CD4-positive, alpha-beta T cell (primary cell): Measurements from ENCODE around the gene ZNF212. TPM values are rescaled to one million over a fixed set of nuclear protein-coding genes. Genes with fewer than 3 reads are reported as not detected.

ENCODE experiments used
- ATAC-seq: fragments of 200-7000 bp; cut with Tn5 transposase; one replicate; pipeline ENCODE4 v1.10.0; 2022; ENCODE audit warnings: mild to moderate bottlenecking; ENCODE audit not compliant: poor library complexity
- CTCF ChIA-PET: fragments of 350-600 bp; sonication (Branson Sonifier 250); formaldehyde crosslinking; loops from one replicate; lab custom pipeline; 2021; ENCODE audit warnings: antibody characterized with exemption, inconsistent platforms; lab: Charles Lee
- POLR2A ChIA-PET: fragments of 350-600 bp; sonication (Branson Sonifier 250); formaldehyde crosslinking; loops from one replicate; lab custom pipeline; 2021; ENCODE audit warnings: antibody characterized with exemption, inconsistent platforms; lab: Charles Lee
- DNase-seq, 14 experiments: peaks; one replicate each; pipeline ENCODE4 v3.0.0-alpha.2; 2013 to 2020; ENCODE audit warnings: mixed read lengths in 2 of 14
- H3K27ac ChIP-seq, 2 donors: one replicate each; pipeline versions ENCODE4 v1.5.1 to v1.7.0; 2013; ENCODE audit warnings: low read length in 2 of 2, low read depth in 1 of 2, mild to moderate bottlenecking in 1 of 2
- H3K27me3 ChIP-seq, 2 experiments: 1 replicate in 1 of 2; 2 replicates in 1 of 2; pipeline versions ENCODE4 v1.6.1 to v1.7.0; 2013; ENCODE audit warnings: low read length in 2 of 2, control low read depth in 1 of 2, mild to moderate bottlenecking in 1 of 2, moderate library complexity in 1 of 2; ENCODE audit not compliant: insufficient read depth in 2 of 2, control insufficient read depth in 1 of 2
- H3K36me3 ChIP-seq: one replicate; pipeline ENCODE4 v1.6.1; 2013; ENCODE audit warnings: low read length, control low read depth; ENCODE audit not compliant: insufficient read depth
- H3K4me1 ChIP-seq: one replicate; pipeline ENCODE4 v1.6.1; 2013; ENCODE audit warnings: low read length, control low read depth; ENCODE audit not compliant: insufficient read depth
- H3K4me3 ChIP-seq: one replicate; pipeline ENCODE4 v1.5.1; 2013; ENCODE audit warnings: mild to moderate bottlenecking, low read length, moderate library complexity
- H3K9me3 ChIP-seq, 2 experiments: 1 replicate in 1 of 2; 2 replicates in 1 of 2; pipeline versions ENCODE4 v1.6.1 to v1.7.0; 2013; ENCODE audit warnings: low read length in 2 of 2, mild to moderate bottlenecking in 2 of 2, control low read depth in 1 of 2, moderate library complexity in 1 of 2; ENCODE audit not compliant: control insufficient read depth in 1 of 2, insufficient read depth in 1 of 2
- H3K27ac Mint-ChIP-seq: one replicate; pipeline ENCODE4 v1.8.0; 2020; ENCODE audit warnings: mixed read lengths
- H3K27me3 Mint-ChIP-seq: one replicate; pipeline ENCODE4 v1.8.0; 2021; ENCODE audit warnings: mixed read lengths
- H3K36me3 Mint-ChIP-seq: one replicate; pipeline ENCODE4 v1.8.0; 2021; ENCODE audit warnings: low read depth, mixed read lengths
- H3K4me1 Mint-ChIP-seq: one replicate; pipeline ENCODE4 v1.8.0; 2021; ENCODE audit warnings: low read depth, mixed read lengths
- H3K4me3 Mint-ChIP-seq: one replicate; pipeline ENCODE4 v1.8.0; 2020; ENCODE audit warnings: mild to moderate bottlenecking, mixed read lengths
- H3K9me3 Mint-ChIP-seq: one replicate; pipeline ENCODE4 v1.8.0; 2020; ENCODE audit warnings: mixed read lengths
- intact Hi-C, 2 experiments: fragments of 100-400 bp; cut with DNase I in 1 of 2; cut with micrococcal nuclease in 1 of 2; formaldehyde crosslinking; loops; one replicate each; pipeline versions ENCODE4 v1.15.1 to v1.9.0; 2023 to 2025; cut with DNase I, micrococcal nuclease
- total RNA-seq, 174 experiments: library from RNA in 2 of 174; stranded (reverse) in 2 of 174; gene quantifications; one replicate each; pipeline ENCODE4 v1.2.3 and lab custom pipeline; 2021 to 2026
- TF ChIP-seq, protein P1 (sequence below): fragments of 200-600 bp; IDR thresholded peaks from one replicate; pipeline ENCODE4 v1.8.0; 2022; ENCODE audit warnings: antibody characterized with exemption, mild to moderate bottlenecking

Gene ZNF212
- total RNA-seq, 2 experiments from 2014 or later, result 12.1 to 13.2 TPM

DNA sequence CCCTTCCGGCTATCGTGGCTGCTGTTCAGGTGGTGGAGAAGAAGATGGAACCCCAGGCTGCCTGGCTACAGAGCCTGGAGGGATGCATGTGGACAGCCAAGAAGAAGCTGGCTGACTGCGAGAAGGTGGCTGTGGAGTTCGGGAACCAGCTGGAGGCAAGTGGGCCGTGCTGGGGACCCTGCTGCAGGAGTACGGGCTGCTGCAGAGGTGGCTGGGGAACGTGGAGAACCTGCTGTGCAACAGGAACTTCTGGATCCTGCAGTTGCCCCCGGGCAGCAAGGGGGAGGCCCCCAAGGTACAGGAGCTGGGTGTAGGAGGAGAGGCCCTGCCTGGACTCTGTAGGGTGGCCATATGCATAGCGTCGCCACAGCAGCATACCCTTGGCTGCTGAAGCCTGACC lies 48.2 kb downstream of the ZNF212 start:
- intact Hi-C loops, result loop anchor here in 1 of 2 experiments (2.0 to 10.0 kb wide), 4 partner anchors 47 to 403 kb away; partner anchors contain the start of genes EZH2 and ZNF746

DNA sequence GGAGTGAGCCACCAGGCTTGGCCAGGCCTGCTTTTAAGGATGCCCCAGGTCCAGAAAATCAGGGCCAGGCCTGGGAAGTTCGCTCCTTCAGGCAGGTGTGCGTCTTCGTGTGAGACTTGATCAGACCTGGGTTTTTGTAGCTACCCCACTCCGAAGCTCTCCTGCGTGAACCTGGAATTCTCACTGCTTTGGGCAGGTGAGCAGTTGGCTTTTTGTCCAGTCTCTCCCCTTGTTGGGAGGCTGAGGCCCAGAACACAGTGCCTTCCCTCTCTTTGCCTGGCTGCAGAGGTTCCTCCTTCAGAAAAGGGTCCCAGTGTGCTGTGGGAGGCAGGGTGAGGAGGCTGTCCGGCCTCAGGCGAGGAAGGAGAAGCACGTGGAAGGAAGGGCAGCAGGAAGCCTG lies 49.8 kb downstream of the ZNF212 start:
- no peaks in the 10 kb centered on the region for H3K9me3 ChIP-seq
- H3K36me3 ChIP-seq, result peaks cover 19% of the 10 kb centered on the region
- Mint-ChIP-seq H3K27me3 (no peaks in the 10 kb centered on the region), H3K9me3 (no peaks in the 10 kb centered on the region), H3K4me1 (peaks cover 37% of the 10 kb centered on the region), H3K27ac (no peak overlapping the region), H3K4me3 (no peak overlapping the region), H3K36me3 (peaks cover 50% of the 10 kb centered on the region)
- POLR2A ChIA-PET, result no interaction called here
- no peaks in the 10 kb centered on the region for H3K27me3 ChIP-seq
- no peak overlapping the region for H3K27ac ChIP-seq
- DNase-seq, result no peak
- TF ChIP-seq, protein P1, sequence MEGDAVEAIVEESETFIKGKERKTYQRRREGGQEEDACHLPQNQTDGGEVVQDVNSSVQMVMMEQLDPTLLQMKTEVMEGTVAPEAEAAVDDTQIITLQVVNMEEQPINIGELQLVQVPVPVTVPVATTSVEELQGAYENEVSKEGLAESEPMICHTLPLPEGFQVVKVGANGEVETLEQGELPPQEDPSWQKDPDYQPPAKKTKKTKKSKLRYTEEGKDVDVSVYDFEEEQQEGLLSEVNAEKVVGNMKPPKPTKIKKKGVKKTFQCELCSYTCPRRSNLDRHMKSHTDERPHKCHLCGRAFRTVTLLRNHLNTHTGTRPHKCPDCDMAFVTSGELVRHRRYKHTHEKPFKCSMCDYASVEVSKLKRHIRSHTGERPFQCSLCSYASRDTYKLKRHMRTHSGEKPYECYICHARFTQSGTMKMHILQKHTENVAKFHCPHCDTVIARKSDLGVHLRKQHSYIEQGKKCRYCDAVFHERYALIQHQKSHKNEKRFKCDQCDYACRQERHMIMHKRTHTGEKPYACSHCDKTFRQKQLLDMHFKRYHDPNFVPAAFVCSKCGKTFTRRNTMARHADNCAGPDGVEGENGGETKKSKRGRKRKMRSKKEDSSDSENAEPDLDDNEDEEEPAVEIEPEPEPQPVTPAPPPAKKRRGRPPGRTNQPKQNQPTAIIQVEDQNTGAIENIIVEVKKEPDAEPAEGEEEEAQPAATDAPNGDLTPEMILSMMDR, result no peak
- no peak overlapping the region for H3K4me3 ChIP-seq
- no peak for ATAC-seq
- intact Hi-C loops, result loop anchor here in 1 of 2 experiments (5.0 to 10.0 kb wide), 3 partner anchors 133 to 404 kb away; partner anchors contain the start of genes EZH2 and ZNF746
- CTCF ChIA-PET, result interaction anchor here (0.7 kb wide), 1 partner anchor 138 kb away, joined by 3 read pairs; no protein-coding TSS in a partner anchor
- peaks cover 38% of the 10 kb centered on the region for H3K4me1 ChIP-seq

More for the DNA sequence above, 48.2 kb downstream of the ZNF212 start:
- H3K27ac ChIP-seq, result no peak overlapping the region
- Mint-ChIP-seq H3K36me3 (peaks cover 42% of the 10 kb centered on the region), H3K4me3 (no peak overlapping the region), H3K27me3 (no peaks in the 10 kb centered on the region), H3K4me1 (peaks cover 44% of the 10 kb centered on the region), H3K27ac (peak overlapping the region; percentile 90), H3K9me3 (no peaks in the 10 kb centered on the region)
- ATAC-seq (no peak), DNase-seq (no peak)
- H3K36me3 ChIP-seq, result peaks cover 18% of the 10 kb centered on the region
- ChIA-PET POLR2A (no interaction called here), CTCF (no interaction called here)
- H3K9me3 ChIP-seq, result no peaks in the 10 kb centered on the region
- TF ChIP-seq, protein P1, result no peak
- no peaks in the 10 kb centered on the region for H3K27me3 ChIP-seq
- H3K4me1 ChIP-seq, result peaks cover 47% of the 10 kb centered on the region
- H3K4me3 ChIP-seq, result no peak overlapping the region

DNA sequence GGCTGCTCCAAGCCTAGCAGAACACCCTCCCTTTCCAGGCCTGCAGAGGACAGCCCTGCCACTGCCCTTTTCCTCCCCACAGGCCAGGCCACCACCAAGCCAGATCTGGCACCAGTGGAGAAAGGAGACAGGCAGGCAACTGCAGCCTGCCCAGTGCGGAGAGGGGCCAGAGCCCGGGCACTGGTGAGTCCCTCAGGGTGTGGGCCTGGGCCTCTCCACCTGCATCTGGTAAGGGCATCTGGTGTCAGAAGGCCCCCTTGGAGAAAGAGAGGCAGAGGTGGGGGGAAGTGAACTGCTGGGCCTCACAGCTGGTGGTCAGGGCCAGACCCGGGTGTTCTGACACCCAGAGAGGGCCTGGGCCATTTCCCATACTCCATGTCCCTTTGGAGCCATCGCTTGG lies 50.4 kb downstream of the ZNF212 start:
- ATAC-seq (no peak), DNase-seq (no peak)
- peaks cover 21% of the 10 kb centered on the region for H3K36me3 ChIP-seq
- Mint-ChIP-seq H3K36me3 (peaks cover 44% of the 10 kb centered on the region), H3K4me1 (peaks cover 31% of the 10 kb centered on the region), H3K9me3 (no peaks in the 10 kb centered on the region), H3K27me3 (no peaks in the 10 kb centered on the region), H3K4me3 (no peak overlapping the region), H3K27ac (no peak overlapping the region)
- TF ChIP-seq, protein P1, result no peak
- peaks cover 32% of the 10 kb centered on the region for H3K4me1 ChIP-seq
- no peak overlapping the region for H3K4me3 ChIP-seq
- POLR2A ChIA-PET, result interaction anchor here (0.6 kb wide), 1 partner anchor 95 kb away, joined by 3 read pairs; the partner anchor contains the start of gene ZNF282
- H3K9me3 ChIP-seq, result no peaks in the 10 kb centered on the region
- no peak overlapping the region for H3K27ac ChIP-seq
- H3K27me3 ChIP-seq, result no peaks in the 10 kb centered on the region
- intact Hi-C loops, result loop anchor here in 1 of 2 experiments (5.0 to 10.0 kb wide), 3 partner anchors 132 to 405 kb away; partner anchors contain the start of genes EZH2 and ZNF746
- CTCF ChIA-PET, result no interaction called here
